Esophagus muscularis mucosa (tissue), 4 donors: ENCODE results near the gene CDC37. TPM values are rescaled to one million over a fixed set of nuclear protein-coding genes. Genes with fewer than 3 reads are reported as not detected.
A peak's percentile ranks its signal among the peaks of the same experiment; 100 is the strongest.

Source experiments
- DNase-seq: peaks from one replicate; pipeline ENCODE4 v3.0.0-alpha.2; 2017; ENCODE audit errors: extremely low spot score
- H3K27ac ChIP-seq, 4 donors: fragments of 200-600 bp; sonication (generic); replicated peaks in 1 of 4; 1 replicate in 3 of 4; 2 replicates in 1 of 4; pipeline ENCODE4 v1.5.1; 2016 to 2019; ENCODE audit warnings: mild to moderate bottlenecking in 1 of 4
- H3K27me3 ChIP-seq, 4 donors: fragments of 200-600 bp; sonication (generic); one replicate each; pipeline versions ENCODE4 v1.5.1 to v1.6.0; 2016 to 2019
- H3K36me3 ChIP-seq, 4 donors: fragments of 200-600 bp; sonication (generic); one replicate each; pipeline ENCODE4 v1.5.1; 2016 to 2019
- H3K4me1 ChIP-seq, 4 donors: fragments of 200-600 bp; sonication (generic); one replicate each; pipeline ENCODE4 v1.5.1; 2016 to 2019
- H3K4me3 ChIP-seq, 4 donors: fragments of 200-600 bp; sonication (generic); 1 replicate in 2 of 4; 2 replicates in 2 of 4; pipeline ENCODE4 v1.5.1; 2016 to 2019; ENCODE audit warnings: mild to moderate bottlenecking in 4 of 4, moderate library complexity in 1 of 4
- H3K9me3 ChIP-seq, 4 donors: fragments of 200-600 bp; sonication (generic); 1 replicate in 3 of 4; 2 replicates in 1 of 4; pipeline ENCODE4 v1.5.1; 2016 to 2019
- CTCF ChIP-seq, 3 experiments: fragments of 200-600 bp in 2 of 3; fragments of 450-650 bp in 1 of 3; sonication (generic) in 2 of 3; IDR thresholded peaks; one replicate each; pipeline ENCODE4 v1.5.1; 2017 to 2019; ENCODE audit warnings: antibody characterized with exemption in 3 of 3, mild to moderate bottlenecking in 2 of 3, moderate library complexity in 1 of 3
- EP300 ChIP-seq: sonication (generic); formaldehyde crosslinking; IDR thresholded peaks from one replicate; pipeline ENCODE4 v1.6.1; 2017; ENCODE audit warnings: antibody characterized with exemption
- POLR2A ChIP-seq: fragments of 450-650 bp; IDR thresholded peaks from one replicate; pipeline ENCODE4 v1.6.1; 2017; ENCODE audit warnings: antibody characterized with exemption, moderate library complexity, mild to moderate bottlenecking, low read depth
- POLR2AphosphoS5 ChIP-seq, 2 donors: sonication (generic); formaldehyde crosslinking; IDR thresholded peaks; one replicate each; pipeline ENCODE4 v1.6.1; 2017; ENCODE audit warnings: antibody characterized with exemption in 2 of 2
- WGBS: methylation state at CpG from one replicate; pipeline ENCODE4 v1.1.5; 2018; 5-methylcytosine and 5-hydroxymethylcytosine counted together
- intact Hi-C: fragments of 100-400 bp; cut with DNase I; formaldehyde crosslinking; loops from one replicate; pipeline ENCODE4 v1.15.1; 2023
- total RNA-seq, 4 donors: library from RNA; depleted of rRNA; stranded (reverse); fragments of >200 nt; gene quantifications; one replicate each; pipeline versions ENCODE4 v1.1.0 to v1.2.1, GENCODE V29; 2016

The CDC37 gene
- total RNA-seq, 4 donors from 2014 or later, result 131 to 176 (median 160) TPM

- Histone ChIP-seq H3K27ac (no peak overlapping the region), H3K36me3 (no peaks in the 10 kb centered on the region), H3K4me3 (no peak overlapping the region), H3K9me3 (no peaks in the 10 kb centered on the region), H3K27me3 (peaks cover 0 to 61% (median 26%) of the 10 kb centered on the region in 4 donors), H3K4me1 (peaks cover 19 to 34% (median 28%) of the 10 kb centered on the region in 4 donors)
- intact Hi-C loops, result no loop called here
- DNase-seq, result no peak
- no peak for TF ChIP-seq EP300
- TF ChIP-seq POLR2A, result no peak
- no peak for TF ChIP-seq CTCF (IDR thresholded peaks at IDR 0.05)
- no peak for TF ChIP-seq POLR2AphosphoS5 (IDR thresholded peaks at IDR 0.05)
- WGBS, result 77% methylated on average over 6 of the region's 6 CpGs
Measured at GRCh38 chr19:10427169-10427568, 23.8 kb upstream of the CDC37 start.

- Histone ChIP-seq H3K27me3 (peaks cover 9 to 78% (median 55%) of the 10 kb centered on the region in 4 donors), H3K27ac (no peak overlapping the region), H3K4me1 (peaks cover 31 to 42% (median 35%) of the 10 kb centered on the region in 4 donors), H3K36me3 (no peaks in the 10 kb centered on the region), H3K9me3 (no peaks in the 10 kb centered on the region), H3K4me3 (peak overlapping the region; percentile 34 to 52 (median 38))
- DNase-seq, result no peak
- TF ChIP-seq CTCF (IDR thresholded peaks at IDR 0.05) (peak in 2 of 3 experiments; percentile 80 to 89), POLR2A (no peak), POLR2AphosphoS5 (IDR thresholded peaks at IDR 0.05) (peak in 1 of 2 donors; percentile 45), EP300 (no peak)
- intact Hi-C loops, result loop anchor here (1.0 kb wide), 1 partner anchor 20 kb away; no protein-coding TSS in a partner anchor
- WGBS, result under 1% methylated on average over 35 of the region's 38 CpGs
Measured at GRCh38 chr19:10424011-10424637, 20.8 kb upstream of the CDC37 start.

- no peak for TF ChIP-seq POLR2A
- no peak overlapping the region for H3K27ac ChIP-seq
- intact Hi-C loops, result no loop called here
- no peak overlapping the region for H3K4me3 ChIP-seq
- WGBS, result 80% methylated on average over 3 of the region's 3 CpGs
- no peaks in the 10 kb centered on the region for H3K9me3 ChIP-seq
- peaks cover 9 to 91% (median 68%) of the 10 kb centered on the region in 4 donors for H3K27me3 ChIP-seq
- DNase-seq, result no peak
- no peaks in the 10 kb centered on the region for H3K36me3 ChIP-seq
- peaks cover 36 to 53% (median 42%) of the 10 kb centered on the region in 4 donors for H3K4me1 ChIP-seq
Measured at GRCh38 chr19:10422846-10423245, 19.5 kb upstream of the CDC37 start.

- TF ChIP-seq EP300 (no peak), POLR2A (no peak), CTCF (IDR thresholded peaks at IDR 0.05) (no peak)
- Histone ChIP-seq H3K27ac (no peak overlapping the region), H3K4me3 (no peak overlapping the region), H3K36me3 (no peaks in the 10 kb centered on the region), H3K27me3 (peaks cover 14 to 98% (median 76%) of the 10 kb centered on the region in 4 donors), H3K9me3 (no peaks in the 10 kb centered on the region), H3K4me1 (peaks cover 36 to 61% (median 44%) of the 10 kb centered on the region in 4 donors)
- DNase-seq, result no peak
- 33% methylated on average over 1 of the region's 4 CpGs for WGBS
- intact Hi-C loops, result no loop called here
Measured at GRCh38 chr19:10422046-10422461, 18.7 kb upstream of the CDC37 start.

- TF ChIP-seq POLR2A, result no peak
- TF ChIP-seq EP300, result no peak
- Histone ChIP-seq H3K36me3 (no peaks in the 10 kb centered on the region), H3K27me3 (peaks cover 14 to 98% (median 82%) of the 10 kb centered on the region in 4 donors), H3K4me3 (peak overlapping the region in 2 of 4 donors; percentile 29 to 42), H3K27ac (no peak overlapping the region), H3K9me3 (no peaks in the 10 kb centered on the region), H3K4me1 (peaks cover 42 to 67% (median 50%) of the 10 kb centered on the region in 4 donors)
- 21% methylated on average over 17 of the region's 17 CpGs for WGBS
- no peak for DNase-seq
- intact Hi-C loops, result no loop called here
Measured at GRCh38 chr19:10421240-10422045, 18.1 kb upstream of the CDC37 start.
